ENCODE results near the gene SLK. TPM values are rescaled to one million over a fixed set of nuclear protein-coding genes. Genes with fewer than 3 reads are reported as not detected.
A peak's percentile ranks its signal among the peaks of the same experiment; 100 is the strongest.

Gene SLK
- total RNA-seq, 1 donor from 2014 or later, result 36.1 TPM

DNA sequence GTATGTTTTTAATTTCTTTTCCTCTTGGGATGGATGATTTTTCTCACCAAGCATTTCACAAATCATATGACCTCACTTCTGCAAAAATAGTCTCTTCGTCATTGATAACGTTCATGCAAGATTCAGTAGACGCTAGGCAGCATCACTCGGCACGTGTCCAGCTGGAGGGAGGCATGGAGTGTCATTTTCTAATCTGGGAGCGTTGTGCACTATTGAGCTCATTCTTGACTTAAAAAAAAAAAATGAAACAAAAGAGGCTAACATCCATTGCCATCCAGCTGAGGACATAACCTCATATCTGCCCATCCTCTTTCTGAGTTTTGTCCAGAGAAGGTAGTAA is 62.6 kb downstream of the SLK start:
- Histone ChIP-seq H3K4me3 (no peak overlapping the region), H3K36me3 (peaks cover 32% of the 10 kb centered on the region), H3K27ac (replicated peaks) (peak overlapping the region; percentile 74), H3K9me3 (replicated peaks) (no peaks in the 10 kb centered on the region), H3K27me3 (ENCODE audit: low read depth) (no peaks in the 10 kb centered on the region), H3K4me1 (peaks cover 33% of the 10 kb centered on the region)
- no peak for TF ChIP-seq CTCF (IDR thresholded peaks at IDR 0.05; ENCODE audit: borderline replicate concordance)
- intact Hi-C loops (cut with micrococcal nuclease), result no loop called here
- peak; percentile 87 for DNase-seq

GRCh38 chr10:104031631-104032030 is 64.7 kb downstream of the SLK start:
- H3K27me3 ChIP-seq (ENCODE audit: low read depth), result no peaks in the 10 kb centered on the region
- H3K4me3 ChIP-seq, result no peak overlapping the region
- DNase-seq, result no peak
- no peak overlapping the region for H3K27ac ChIP-seq (replicated peaks)
- H3K9me3 ChIP-seq (replicated peaks), result no peaks in the 10 kb centered on the region
- H3K4me1 ChIP-seq, result peaks cover 25% of the 10 kb centered on the region
- H3K36me3 ChIP-seq, result peaks cover 12% of the 10 kb centered on the region
- intact Hi-C loops (cut with micrococcal nuclease), result no loop called here
- no peak for TF ChIP-seq CTCF (IDR thresholded peaks at IDR 0.05; ENCODE audit: borderline replicate concordance)

DNA sequence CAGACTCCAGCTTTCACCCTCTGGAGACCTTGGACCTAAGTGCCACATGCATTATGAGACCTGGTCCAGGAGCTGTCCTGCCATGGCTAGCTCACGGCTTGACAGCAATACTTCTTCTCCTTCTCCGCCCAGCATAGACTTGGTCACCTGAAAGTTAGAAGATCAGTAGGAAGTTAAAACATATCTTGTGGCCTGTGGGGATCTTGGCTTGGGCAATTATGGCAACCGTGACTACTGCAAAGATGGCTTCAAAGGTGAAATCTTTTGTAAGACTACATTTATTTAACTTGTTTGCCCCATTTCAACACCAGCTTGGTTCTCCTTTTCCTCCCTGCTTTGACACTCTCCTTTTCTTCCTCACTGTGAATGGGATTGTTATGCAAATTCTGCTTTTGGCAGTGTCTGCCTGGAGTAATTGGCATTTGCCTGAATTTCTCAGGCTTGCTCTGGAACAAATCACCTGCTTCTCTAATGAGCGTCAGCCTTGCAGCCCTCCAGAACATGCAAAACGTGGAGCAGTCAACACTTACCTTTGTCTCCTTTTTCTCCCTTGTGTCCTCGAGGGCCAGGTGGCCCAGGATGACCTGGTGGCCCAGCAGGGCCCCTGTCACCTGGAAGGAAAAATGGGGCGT is 65.3 kb downstream of the SLK start:
- no peak overlapping the region for H3K4me3 ChIP-seq
- peaks cover 25% of the 10 kb centered on the region for H3K4me1 ChIP-seq
- DNase-seq, result no peak
- intact Hi-C loops (cut with micrococcal nuclease), result no loop called here
- H3K36me3 ChIP-seq, result peaks cover 7% of the 10 kb centered on the region
- no peaks in the 10 kb centered on the region for H3K9me3 ChIP-seq (replicated peaks)
- no peaks in the 10 kb centered on the region for H3K27me3 ChIP-seq (ENCODE audit: low read depth)
- H3K27ac ChIP-seq (replicated peaks), result no peak overlapping the region
- TF ChIP-seq CTCF (IDR thresholded peaks at IDR 0.05; ENCODE audit: borderline replicate concordance), result no peak

GRCh38 chr10:104033401-104033930 is 66.5 kb downstream of the SLK start:
- Histone ChIP-seq H3K27me3 (ENCODE audit: low read depth) (no peaks in the 10 kb centered on the region), H3K36me3 (peaks cover 7% of the 10 kb centered on the region), H3K9me3 (replicated peaks) (no peaks in the 10 kb centered on the region), H3K4me1 (peaks cover 17% of the 10 kb centered on the region), H3K4me3 (no peak overlapping the region), H3K27ac (replicated peaks) (no peak overlapping the region)
- DNase-seq, result no peak
- intact Hi-C loops (cut with micrococcal nuclease), result no loop called here
- TF ChIP-seq CTCF (IDR thresholded peaks at IDR 0.05; ENCODE audit: borderline replicate concordance), result no peak

DNA sequence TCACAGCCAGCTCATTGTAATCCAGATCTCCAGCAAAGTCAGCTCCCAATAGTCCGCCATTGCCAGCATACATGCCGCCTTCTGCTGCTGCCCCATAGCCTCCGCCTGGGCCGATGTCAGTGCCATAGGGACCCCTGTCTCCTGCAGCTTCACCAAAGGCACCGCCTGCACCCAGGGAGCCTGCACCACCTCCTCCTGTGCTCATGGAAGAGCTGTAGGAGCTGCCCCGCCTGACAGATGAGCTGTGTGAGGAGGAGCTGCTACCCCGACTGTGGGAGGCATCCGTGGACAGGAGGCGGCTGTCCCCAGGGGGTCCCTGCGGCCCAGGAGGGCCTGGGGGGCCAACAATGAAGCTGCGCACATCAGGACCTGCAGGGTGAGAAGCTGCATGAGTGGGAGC is 67.0 kb downstream of the SLK start:
- no peak for TF ChIP-seq CTCF (IDR thresholded peaks at IDR 0.05; ENCODE audit: borderline replicate concordance)
- Histone ChIP-seq H3K36me3 (peaks cover 7% of the 10 kb centered on the region), H3K27ac (replicated peaks) (no peak overlapping the region), H3K27me3 (ENCODE audit: low read depth) (no peaks in the 10 kb centered on the region), H3K4me1 (peaks cover 12% of the 10 kb centered on the region), H3K9me3 (replicated peaks) (no peaks in the 10 kb centered on the region), H3K4me3 (no peak overlapping the region)
- intact Hi-C loops (cut with micrococcal nuclease), result no loop called here
- no peak for DNase-seq

Measured in left ventricle myocardium inferior (tissue), 1 donor.